ENCODE data around the gene PSAP. TPM values are rescaled to one million over a fixed set of nuclear protein-coding genes. Genes with fewer than 3 reads are reported as not detected.

PSAP gene
- total RNA-seq, 1 experiment from 2014 or later: 336 TPM

DNA sequence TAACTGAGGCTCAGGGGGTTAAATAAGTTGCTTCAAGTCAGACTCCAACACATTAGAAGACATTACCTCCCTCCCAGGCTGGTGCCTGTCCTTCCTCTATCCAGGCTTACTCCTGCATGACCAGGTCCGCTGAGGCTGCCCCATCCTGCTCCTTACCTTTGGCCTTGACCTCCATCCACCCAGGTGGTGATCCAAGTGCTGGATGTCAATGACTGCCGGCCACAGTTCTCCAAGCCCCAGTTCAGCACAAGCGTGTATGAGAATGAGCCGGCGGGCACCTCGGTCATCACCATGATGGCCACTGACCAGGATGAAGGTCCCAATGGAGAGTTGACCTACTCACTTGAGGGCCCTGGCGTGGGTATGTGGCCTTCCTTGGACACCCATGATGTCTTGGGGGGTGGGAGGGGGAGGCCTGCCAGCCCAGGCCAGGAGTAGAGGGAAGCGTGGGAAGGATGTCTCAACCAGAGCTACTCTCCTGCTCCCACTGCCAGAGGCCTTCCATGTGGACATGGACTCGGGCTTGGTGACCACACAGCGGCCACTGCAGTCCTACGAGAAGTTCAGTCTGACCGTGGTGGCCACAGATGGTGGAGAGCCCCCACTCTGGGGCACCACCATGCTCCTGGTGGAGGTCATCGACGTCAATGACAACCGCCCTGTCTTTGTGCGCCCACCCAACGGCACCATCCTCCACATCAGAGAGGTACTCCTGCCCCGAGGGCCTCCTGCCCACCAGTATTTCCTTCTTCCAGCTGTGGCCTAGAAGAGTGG, 48.1 kb downstream of the PSAP start:
- H3K4me2 ChIP-seq (ENCODE audit: insufficient read depth, insufficient read length, low read length): no peak overlapping the region
- no peaks in the 10 kb centered on the region for H3K79me2 ChIP-seq (ENCODE audit: insufficient read depth, low read length)
- no peak overlapping the region for H2BK120ac ChIP-seq (ENCODE audit: low read depth, low read length, poor library complexity, severe bottlenecking)
- no peaks in the 10 kb centered on the region for H3K23me2 ChIP-seq (ENCODE audit: insufficient read length, low read depth, low read length, poor library complexity, severe bottlenecking)
- H4K5ac ChIP-seq (ENCODE audit: insufficient read length, low read depth, low read length): no peak overlapping the region
- no CpG with 5 or more reads among the region's 18 CpGs for WGBS (ENCODE audit: extremely low coverage, insufficient read length, low lambda C conversion rate)
- 0 out of 2 replicates have a peak, but pooled peaks cover 3% of the 10 kb centered on the region for H3K27me3 ChIP-seq (ENCODE audit: insufficient read depth, low read length)
- H2BK20ac ChIP-seq (ENCODE audit: low read depth, low read length, poor library complexity, severe bottlenecking): no peak overlapping the region
- H2BK15ac ChIP-seq (ENCODE audit: low read depth, low read length): no peak overlapping the region
- no peaks in the 10 kb centered on the region for H4K20me1 ChIP-seq (ENCODE audit: control insufficient read depth, insufficient read depth, insufficient read length)
- H4K8ac ChIP-seq (replicated peaks; ENCODE audit: insufficient read length, low read depth, low read length): no peak overlapping the region
- no peak overlapping the region; the same call in 1 of the 2 replicates for H3K14ac ChIP-seq (ENCODE audit: insufficient read depth, low read length)
- Mint-ChIP-seq H3K4me1 (peaks cover 4% of the 10 kb centered on the region in 2 experiments), H3K27me3 (ENCODE audit: low read depth) (peaks cover 27% of the 10 kb centered on the region), H3K36me3 (ENCODE audit: insufficient read depth in 1 of 3, low read depth in 3 of 3) (no peaks in the 10 kb centered on the region), H3K27ac (no peak overlapping the region), H3K9me3 (no peaks in the 10 kb centered on the region), H3K4me3 (no peak overlapping the region)
- H2BK5ac ChIP-seq (ENCODE audit: insufficient read length, low read length): no peak overlapping the region
- H3K9me3 ChIP-seq (ENCODE audit: control insufficient read depth, low read depth, low read length): no peaks in the 10 kb centered on the region
- H3K56ac ChIP-seq (ENCODE audit: insufficient read length, low read depth, low read length): no peak overlapping the region
- H3K4me1 ChIP-seq (ENCODE audit: insufficient read depth, low read length): no peaks in the 10 kb centered on the region
- no peak overlapping the region for H3K27ac ChIP-seq (ENCODE audit: insufficient read length, low read depth, low read length)
- no peak for DNase-seq
- no peak overlapping the region for H2AK5ac ChIP-seq (ENCODE audit: insufficient read length, low read length)
- no peak overlapping the region for H3K18ac ChIP-seq (ENCODE audit: insufficient read length, low read depth, low read length)
- H4K91ac ChIP-seq (ENCODE audit: insufficient read length, low read depth, low read length): no peak overlapping the region
- H2BK12ac ChIP-seq (ENCODE audit: insufficient read length, low read depth, low read length): no peak overlapping the region
- no peak overlapping the region for H3K9ac ChIP-seq (ENCODE audit: extremely low read depth, insufficient read length, low read length)
- H2AFZ ChIP-seq (ENCODE audit: low read length): no peak overlapping the region
- H3K23ac ChIP-seq (ENCODE audit: insufficient read length, low read depth, low read length): no peak overlapping the region
- no peak overlapping the region for H3T11ph ChIP-seq (ENCODE audit: low read length)
- no peaks in the 10 kb centered on the region for H3K79me1 ChIP-seq (ENCODE audit: insufficient read depth, low read depth, low read length, poor library complexity, severe bottlenecking)
- TF ChIP-seq, protein P1, sequence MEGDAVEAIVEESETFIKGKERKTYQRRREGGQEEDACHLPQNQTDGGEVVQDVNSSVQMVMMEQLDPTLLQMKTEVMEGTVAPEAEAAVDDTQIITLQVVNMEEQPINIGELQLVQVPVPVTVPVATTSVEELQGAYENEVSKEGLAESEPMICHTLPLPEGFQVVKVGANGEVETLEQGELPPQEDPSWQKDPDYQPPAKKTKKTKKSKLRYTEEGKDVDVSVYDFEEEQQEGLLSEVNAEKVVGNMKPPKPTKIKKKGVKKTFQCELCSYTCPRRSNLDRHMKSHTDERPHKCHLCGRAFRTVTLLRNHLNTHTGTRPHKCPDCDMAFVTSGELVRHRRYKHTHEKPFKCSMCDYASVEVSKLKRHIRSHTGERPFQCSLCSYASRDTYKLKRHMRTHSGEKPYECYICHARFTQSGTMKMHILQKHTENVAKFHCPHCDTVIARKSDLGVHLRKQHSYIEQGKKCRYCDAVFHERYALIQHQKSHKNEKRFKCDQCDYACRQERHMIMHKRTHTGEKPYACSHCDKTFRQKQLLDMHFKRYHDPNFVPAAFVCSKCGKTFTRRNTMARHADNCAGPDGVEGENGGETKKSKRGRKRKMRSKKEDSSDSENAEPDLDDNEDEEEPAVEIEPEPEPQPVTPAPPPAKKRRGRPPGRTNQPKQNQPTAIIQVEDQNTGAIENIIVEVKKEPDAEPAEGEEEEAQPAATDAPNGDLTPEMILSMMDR (conservative IDR thresholded peaks at IDR 0.05): no peak
- H3K4ac ChIP-seq (ENCODE audit: low read depth, low read length): no peak overlapping the region

All from H9 (cell line).